HG02678 (cell line): ENCODE data around the gene PLEKHG1.

Experiments used
- ATAC-seq: cut with Tn5 transposase; IDR thresholded peaks from one replicate; pipeline ENCODE4 v1.9.1; 2021; ENCODE audit warnings: mild to moderate bottlenecking, moderate library complexity; ENCODE audit not compliant: unreplicated experiment

The PLEKHG1 gene

GRCh38 chr6:150617496-150618460 lies 18.1 kb downstream of the PLEKHG1 start:
- ATAC-seq = no peak

DNA sequence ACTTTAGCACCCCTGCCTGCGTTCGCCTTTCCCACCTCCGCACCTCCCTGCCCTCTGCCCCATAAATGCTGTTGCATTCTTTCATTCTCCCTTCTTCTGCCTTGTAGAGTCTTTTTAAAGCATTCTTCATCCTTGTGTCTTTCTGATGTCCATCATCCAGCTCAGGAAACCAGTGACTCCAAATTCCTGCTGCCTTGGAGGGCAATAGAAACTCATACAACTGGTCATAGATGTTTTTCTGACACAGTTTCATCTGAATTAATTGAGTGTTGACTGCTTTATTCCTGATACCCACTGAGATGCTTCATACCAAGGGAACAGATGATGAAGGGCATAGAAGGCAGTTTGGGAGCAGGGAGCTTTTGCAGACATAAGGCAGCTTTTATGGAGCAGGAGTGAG lies 19.6 kb downstream of the PLEKHG1 start:
- ATAC-seq = no peak

DNA sequence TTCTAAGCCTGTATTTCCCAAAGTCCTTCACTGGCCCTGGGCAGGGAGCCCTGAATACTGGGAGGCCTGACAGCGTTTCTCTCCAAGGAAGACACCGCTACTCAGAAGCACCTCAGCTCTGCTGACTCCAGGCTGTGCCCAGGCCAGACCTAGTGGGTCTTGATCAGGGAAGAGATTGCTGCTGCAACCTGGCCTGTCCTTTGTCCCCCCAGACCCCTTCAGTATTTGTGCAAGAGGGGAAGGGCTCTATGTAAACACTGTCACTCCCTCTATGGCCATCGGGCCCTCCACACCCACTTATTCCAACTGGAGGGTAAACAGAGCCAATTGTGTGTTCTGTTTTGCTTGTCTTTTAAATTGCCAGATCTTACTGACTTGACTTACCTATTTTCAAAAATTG lies 20.6 kb downstream of the PLEKHG1 start:
- ATAC-seq = no peak

GRCh38 chr6:150620763-150621162 lies 21.1 kb downstream of the PLEKHG1 start:
- ATAC-seq = no peak

- no peak for ATAC-seq
Measured at GRCh38 chr6:150622476-150622875, 22.8 kb downstream of the PLEKHG1 start.

- peak; percentile 98 for ATAC-seq
Measured at GRCh38 chr6:150622941-150623874, 23.5 kb downstream of the PLEKHG1 start.

GRCh38 chr6:150624191-150624590 lies 24.5 kb downstream of the PLEKHG1 start:
- no peak for ATAC-seq

DNA sequence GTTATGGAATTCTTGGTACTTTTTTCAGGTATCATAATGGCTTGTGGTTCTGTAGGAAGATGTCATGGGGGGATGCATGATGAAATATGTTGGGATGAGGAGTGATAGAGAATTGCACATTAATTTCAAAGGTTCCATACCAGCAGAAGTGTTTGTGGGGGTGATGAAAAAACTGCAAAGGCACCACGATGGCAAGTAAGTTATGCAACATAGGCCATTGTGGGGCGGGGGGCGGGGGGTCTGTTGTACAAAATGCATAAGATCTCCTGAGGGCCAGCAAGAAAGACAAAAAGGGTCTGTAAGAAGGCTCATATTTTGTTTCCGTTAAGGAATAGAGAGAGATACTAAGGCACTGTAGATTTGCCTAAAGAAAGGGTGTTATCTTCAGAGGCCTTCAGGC lies 26.2 kb downstream of the PLEKHG1 start:
- no peak for ATAC-seq

DNA sequence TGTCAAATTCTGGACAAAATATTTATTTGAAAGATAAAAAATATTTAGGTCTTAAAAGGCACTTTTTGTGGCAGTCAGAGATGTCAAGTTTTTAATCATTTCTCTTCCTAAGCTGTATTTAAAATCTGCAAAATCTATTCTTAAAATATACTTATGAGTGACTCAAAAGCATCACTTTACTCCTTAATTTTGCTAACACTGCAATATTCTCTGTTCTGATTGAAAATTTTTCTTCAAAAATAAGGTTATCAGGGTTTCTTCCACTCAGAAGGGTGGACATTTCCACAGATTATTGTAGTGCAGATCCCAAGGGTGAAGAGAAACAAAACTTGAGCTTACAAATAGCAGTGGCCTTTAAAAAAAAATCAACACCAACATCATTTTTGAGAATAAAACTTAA lies 27.5 kb downstream of the PLEKHG1 start:
- ATAC-seq = no peak

GRCh38 chr6:150627585-150628025 lies 27.9 kb downstream of the PLEKHG1 start:
- no peak for ATAC-seq

- no peak for ATAC-seq
Measured at GRCh38 chr6:150628908-150629307, 29.2 kb downstream of the PLEKHG1 start.

GRCh38 chr6:150631283-150631983 lies 31.7 kb downstream of the PLEKHG1 start:
- peak; percentile 42 for ATAC-seq

DNA sequence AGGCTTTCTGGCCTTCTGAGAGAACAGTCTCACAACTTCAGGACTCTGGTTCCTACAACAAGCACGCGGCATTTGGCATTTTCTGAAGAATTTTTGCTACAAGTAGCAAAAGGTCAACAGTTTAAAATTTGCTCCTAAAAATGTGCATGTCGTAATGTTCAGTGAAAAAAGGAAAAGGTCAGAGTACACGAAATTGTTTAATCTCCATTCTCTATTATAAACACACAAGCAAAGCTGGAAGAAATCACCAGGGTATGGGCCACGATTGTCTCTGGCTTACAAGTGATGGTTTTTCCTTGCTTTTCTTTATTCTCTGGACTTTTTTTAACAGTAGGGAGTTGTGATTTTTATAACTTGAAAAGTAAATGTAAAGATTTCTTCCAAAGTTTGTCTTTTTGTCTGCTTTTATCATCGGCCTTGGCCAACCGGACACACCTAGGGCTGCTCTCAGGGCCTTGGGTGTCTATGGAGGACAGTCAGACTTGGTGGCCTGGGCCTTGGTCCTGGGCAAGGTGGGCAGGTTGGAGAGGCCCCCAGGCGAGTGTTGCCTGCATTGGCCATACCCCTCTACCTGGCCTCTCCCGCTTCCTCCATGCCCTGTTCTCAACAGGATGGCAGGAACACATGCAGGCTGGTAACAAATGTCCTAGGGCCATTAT lies 32.4 kb downstream of the PLEKHG1 start:
- no peak for ATAC-seq

DNA sequence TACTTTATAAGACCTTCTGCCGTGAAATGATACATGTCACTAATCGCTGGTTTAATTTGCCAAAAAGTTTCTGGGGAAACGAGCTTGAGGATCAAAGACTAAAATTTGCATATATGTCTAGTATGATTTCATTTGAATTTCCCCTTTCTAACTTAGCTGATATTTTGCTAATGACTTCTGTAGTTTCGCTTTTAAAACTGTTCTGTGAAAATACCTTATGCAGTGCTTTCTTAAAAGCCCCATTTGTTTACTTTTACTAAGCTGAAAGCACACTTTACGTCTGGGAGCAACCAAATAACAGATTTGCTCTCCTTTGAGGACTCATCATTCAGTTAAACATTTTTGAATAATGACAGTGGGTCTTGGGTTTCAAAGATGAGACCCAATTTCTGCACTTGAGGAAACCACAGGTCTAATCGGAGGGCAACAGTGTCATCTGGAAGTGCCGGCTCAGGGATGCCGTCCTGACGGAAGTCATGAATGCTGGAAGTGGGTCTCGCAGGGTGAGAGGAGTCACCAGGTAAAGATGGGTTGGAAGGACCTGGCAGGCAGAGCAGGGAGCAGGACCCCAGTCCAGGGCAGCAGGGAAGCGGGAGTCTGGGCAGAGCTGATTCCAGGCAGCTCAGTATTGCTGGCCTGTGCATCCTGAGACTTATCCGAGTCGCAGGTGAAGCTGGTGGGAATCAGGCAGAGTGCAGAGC lies 33.2 kb downstream of the PLEKHG1 start:
- ATAC-seq = peak; percentile 64

DNA sequence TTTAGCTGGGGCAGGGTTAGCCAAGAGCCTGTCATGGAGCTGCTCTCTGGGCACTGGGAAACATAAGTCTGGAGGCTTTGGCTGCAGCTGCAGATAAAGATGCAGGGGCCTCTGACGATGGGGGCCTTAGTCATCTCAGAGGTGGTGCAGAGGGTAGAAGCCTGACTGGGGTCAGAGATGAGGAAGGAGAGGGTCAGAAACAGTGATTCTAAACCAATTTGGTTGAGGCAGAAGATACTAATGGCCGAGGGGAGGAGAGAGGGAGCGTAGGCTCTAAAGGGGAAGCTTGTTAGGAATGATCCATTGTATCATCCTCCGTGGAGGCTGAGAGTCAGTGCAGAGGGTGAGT lies 33.8 kb downstream of the PLEKHG1 start:
- peak; percentile 7 for ATAC-seq

GRCh38 chr6:150634176-150634963 lies 34.7 kb downstream of the PLEKHG1 start:
- ATAC-seq = no peak

GRCh38 chr6:150634964-150635292 lies 35.2 kb downstream of the PLEKHG1 start:
- no peak for ATAC-seq

- ATAC-seq = no peak
Measured at GRCh38 chr6:150635906-150636514, 36.3 kb downstream of the PLEKHG1 start.

- peak; percentile 33 for ATAC-seq
Measured at GRCh38 chr6:150636808-150637207, 37.1 kb downstream of the PLEKHG1 start.
